ENCODE measurements around the gene FSTL3.
A peak's percentile ranks its signal among the peaks of the same experiment; 100 is the strongest.
"Not testable (repeated sequence)": the region's sequence is repeated elsewhere in the genome, so short reads cannot be mapped to it uniquely, and the experiment has no call there.

The FSTL3 gene

GRCh38 chr19:686589-687297, 10.6 kb downstream of the FSTL3 start:
- DNase-seq, result no peak

- no peak for DNase-seq
These were observed 11.5 kb downstream of the FSTL3 start for GRCh38 chr19:687569-688166.

- no peak for DNase-seq
These were observed 12.0 kb downstream of the FSTL3 start for GRCh38 chr19:688214-688613.

GRCh38 chr19:688992-689391, 12.8 kb downstream of the FSTL3 start:
- no peak for DNase-seq

GRCh38 chr19:690203-690602, 14.0 kb downstream of the FSTL3 start:
- no peak for DNase-seq

- DNase-seq, result no peak
These were observed 18.5 kb downstream of the FSTL3 start for GRCh38 chr19:694481-695351.

GRCh38 chr19:695352-695949, 19.3 kb downstream of the FSTL3 start, which contains the start of gene PRSS57:
Gene PRSS57, minus strand, starts transcription at chr19:695452. Its CDS starts 22 bp downstream, at chr19:695430.
- DNase-seq, result no peak

- DNase-seq, result not testable (repeated sequence)
These were observed 22.3 kb downstream of the FSTL3 start for GRCh38 chr19:698529-698928.

- DNase-seq, result peak; percentile 13
These were observed 23.7 kb downstream of the FSTL3 start for GRCh38 chr19:699885-700284.

- DNase-seq, result not testable (repeated sequence)
These were observed 26.7 kb downstream of the FSTL3 start for GRCh38 chr19:702847-703246.

- no peak for DNase-seq
These were observed 27.1 kb downstream of the FSTL3 start for GRCh38 chr19:703329-703650.

GRCh38 chr19:703651-704446, 27.7 kb downstream of the FSTL3 start:
- peak; percentile 77 for DNase-seq

- DNase-seq, result no peak
These were observed 28.2 kb downstream of the FSTL3 start for GRCh38 chr19:704447-704741.

GRCh38 chr19:708154-709143, 32.3 kb downstream of the FSTL3 start, which contains the start of gene PALM:
Gene PALM, plus strand, starts transcription at chr19:708935. Its CDS starts 212 bp downstream, at chr19:709147.
- no peak for DNase-seq

GRCh38 chr19:709196-709964, 33.2 kb downstream of the FSTL3 start:
- no peak for DNase-seq

GRCh38 chr19:709965-710571, 33.9 kb downstream of the FSTL3 start:
- no peak for DNase-seq

- DNase-seq, result no peak
These were observed 34.6 kb downstream of the FSTL3 start for GRCh38 chr19:710767-711166.

- DNase-seq, result no peak
These were observed 35.1 kb downstream of the FSTL3 start for GRCh38 chr19:711254-711653.

- no peak for DNase-seq
These were observed 39.2 kb downstream of the FSTL3 start for GRCh38 chr19:715347-715746.
